GM19438 (cell line): ENCODE results near the gene INPP1.
"Not testable (repeated sequence)": the region's sequence is repeated elsewhere in the genome, so short reads cannot be mapped to it uniquely, and the experiment has no call there.

Experiments used
- ATAC-seq: cut with Tn5 transposase; IDR thresholded peaks from one replicate; pipeline ENCODE4 v1.9.1; 2021; ENCODE audit warnings: low read depth; ENCODE audit not compliant: unreplicated experiment

The INPP1 gene

DNA sequence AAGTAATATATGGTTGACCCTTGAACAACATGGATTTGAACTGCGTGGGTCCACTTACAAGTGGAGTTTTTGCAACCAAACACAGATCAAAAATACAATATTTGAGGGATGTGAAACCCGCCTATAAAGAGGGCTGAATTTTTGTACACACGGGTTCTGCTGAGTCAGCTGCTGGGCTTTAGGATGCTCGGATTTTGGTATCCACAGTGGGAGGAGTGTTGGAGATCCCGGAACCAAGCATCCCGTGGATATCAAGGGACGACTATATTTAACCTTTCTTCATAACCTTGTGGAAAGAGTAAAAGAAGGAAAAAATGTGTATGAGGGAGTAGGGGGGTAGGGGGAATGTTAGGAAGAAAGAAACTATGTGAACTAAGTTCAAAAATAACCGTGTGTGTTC lies 10.0 kb upstream of the INPP1 start:
- ATAC-seq, result no peak

DNA sequence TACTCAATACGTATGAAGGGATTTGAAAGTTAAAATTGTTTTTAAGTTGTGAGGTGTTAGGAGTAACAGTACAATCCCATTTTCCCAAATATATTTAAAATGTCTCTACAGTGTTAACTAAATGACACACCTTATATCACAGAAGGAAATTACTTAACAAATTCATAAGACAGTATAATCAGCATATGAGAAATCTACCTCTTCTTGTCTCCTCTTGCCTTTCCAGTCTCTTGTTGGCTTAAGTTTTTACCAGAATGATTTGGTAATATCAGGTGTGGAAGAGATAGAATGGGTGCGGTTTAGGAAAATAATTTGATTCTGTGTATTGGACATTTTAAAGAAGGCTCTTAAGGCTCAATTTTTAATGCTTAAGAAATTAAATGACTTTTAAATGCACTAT lies 9.5 kb upstream of the INPP1 start:
- ATAC-seq, result no peak

GRCh38 chr2:190334479-190335224 lies 8.7 kb upstream of the INPP1 start:
- ATAC-seq, result no peak

DNA sequence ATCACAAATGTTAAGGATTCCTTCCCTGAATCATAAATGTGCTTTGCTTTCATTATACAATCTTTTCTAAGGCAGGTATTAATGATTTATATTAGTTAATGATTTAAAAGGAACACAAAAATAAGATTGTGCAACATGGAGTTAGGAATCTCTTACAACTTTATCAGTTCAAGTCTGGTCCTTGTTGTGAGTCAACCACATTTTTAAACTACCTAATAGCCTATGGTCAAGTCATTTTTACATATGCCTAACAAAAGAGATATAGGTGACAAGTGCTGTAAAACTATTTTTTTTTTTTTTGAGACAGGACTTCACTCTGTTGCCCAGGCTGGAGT lies 8.2 kb upstream of the INPP1 start:
- no peak for ATAC-seq

DNA sequence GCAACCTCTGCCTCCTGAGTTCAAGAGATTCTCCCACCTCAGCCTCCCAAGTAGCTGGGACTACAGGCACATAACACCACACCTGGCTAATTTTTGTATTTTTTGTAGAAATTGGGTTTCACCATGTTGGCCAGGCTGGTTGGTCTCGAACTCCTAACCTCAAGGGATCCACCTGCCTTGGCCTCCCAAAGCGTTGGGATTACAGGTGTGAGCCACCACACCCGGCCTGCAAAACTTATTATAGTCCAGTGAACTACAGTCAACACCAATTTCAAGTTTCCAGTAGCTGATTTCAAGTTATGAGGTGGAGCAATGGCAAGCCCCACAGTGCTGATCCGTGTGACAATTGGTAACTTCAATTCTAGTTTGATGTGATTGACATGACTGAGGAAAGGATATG lies 7.8 kb upstream of the INPP1 start:
- ATAC-seq, result not testable (repeated sequence)

DNA sequence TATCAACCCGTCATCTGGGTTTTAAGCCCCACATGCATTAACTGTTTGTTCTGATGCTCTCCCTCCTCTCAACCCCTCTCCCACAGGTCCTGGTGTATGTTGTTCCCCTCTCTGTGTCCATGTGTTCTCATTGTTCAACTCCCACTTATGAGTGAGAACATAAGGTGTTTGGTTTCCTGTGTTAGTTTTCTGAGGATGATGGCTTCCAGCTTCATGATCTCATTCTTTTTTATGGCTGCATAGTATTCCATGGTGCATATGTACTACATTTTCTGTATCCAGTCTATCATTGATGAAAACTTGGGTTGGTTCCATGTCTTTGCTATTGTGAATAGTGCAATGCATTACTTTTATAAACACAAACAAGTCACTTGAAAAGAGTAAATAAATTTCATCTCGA lies 7.0 kb upstream of the INPP1 start:
- no peak for ATAC-seq

GRCh38 chr2:190338453-190338852 lies 4.9 kb upstream of the INPP1 start:
- ATAC-seq, result no peak

GRCh38 chr2:190339394-190339793 lies 4.0 kb upstream of the INPP1 start:
- ATAC-seq, result no peak

- no peak for ATAC-seq
Observed at GRCh38 chr2:190340369-190340768, 3.0 kb upstream of the INPP1 start.

- no peak for ATAC-seq
Observed at GRCh38 chr2:190342611-190343010, 778 bp upstream of the INPP1 start.

- ATAC-seq, result peak; percentile 36
Observed at GRCh38 chr2:190343089-190343535, 277 bp upstream of the INPP1 start.

- peak; percentile 69 for ATAC-seq
Observed at GRCh38 chr2:190344276-190344827, 963 bp downstream of the INPP1 start.

- no peak for ATAC-seq
Observed at GRCh38 chr2:190350371-190350770, 7.0 kb downstream of the INPP1 start.

DNA sequence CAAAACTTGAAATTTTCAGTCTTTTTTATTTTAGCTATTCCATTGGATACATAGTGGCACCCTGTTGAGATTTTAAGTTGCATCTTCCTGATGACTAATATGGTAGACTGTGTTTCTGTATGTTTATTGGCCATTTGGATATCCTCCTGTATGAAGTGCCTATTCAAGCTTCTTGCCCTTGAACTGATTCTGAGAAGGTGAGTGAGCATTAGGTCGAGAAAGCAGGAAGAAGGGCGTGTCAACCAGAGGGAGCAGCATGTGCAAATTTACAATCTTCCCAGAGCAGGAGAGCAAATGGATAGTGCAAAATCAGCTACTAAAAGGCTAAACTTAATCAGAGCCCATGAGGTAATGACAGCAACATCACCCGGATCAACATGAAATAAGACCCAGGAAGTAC lies 8.6 kb downstream of the INPP1 start:
- ATAC-seq, result no peak

GRCh38 chr2:190352668-190353536 lies 9.5 kb downstream of the INPP1 start:
- ATAC-seq, result no peak

GRCh38 chr2:190353537-190353899 lies 10.1 kb downstream of the INPP1 start:
- ATAC-seq, result no peak

DNA sequence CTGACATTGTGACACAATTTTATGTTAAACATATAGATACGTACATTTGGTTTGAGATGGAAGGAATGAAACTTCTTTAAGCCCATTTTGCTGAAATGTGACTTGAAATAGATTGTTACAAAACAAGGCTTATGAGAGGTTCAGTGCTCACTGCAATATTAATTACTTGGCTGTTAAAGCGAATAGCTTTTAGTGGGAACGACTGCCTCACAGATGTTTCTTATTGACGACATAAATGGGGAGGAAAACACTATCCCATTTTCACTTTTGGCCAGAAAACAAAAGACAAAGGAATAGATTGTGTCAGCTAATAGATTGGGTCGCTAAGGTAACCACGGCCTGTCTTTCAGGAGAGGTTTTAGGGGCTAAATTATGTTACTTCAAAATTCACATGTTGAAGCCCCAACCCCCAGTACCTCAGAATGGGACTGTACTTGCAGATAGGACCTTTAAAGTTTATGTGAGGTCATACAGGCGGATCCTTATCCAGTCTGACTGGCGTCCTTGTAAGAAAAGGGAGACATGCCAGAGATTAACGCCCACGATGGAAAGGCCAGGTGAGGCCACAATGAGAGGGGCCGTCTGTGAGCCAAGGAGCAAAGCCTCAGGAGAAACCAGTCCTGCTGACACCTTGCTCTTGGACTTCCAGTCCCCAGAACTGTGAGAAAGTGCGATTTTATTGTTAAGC lies 10.8 kb downstream of the INPP1 start:
- ATAC-seq, result no peak

DNA sequence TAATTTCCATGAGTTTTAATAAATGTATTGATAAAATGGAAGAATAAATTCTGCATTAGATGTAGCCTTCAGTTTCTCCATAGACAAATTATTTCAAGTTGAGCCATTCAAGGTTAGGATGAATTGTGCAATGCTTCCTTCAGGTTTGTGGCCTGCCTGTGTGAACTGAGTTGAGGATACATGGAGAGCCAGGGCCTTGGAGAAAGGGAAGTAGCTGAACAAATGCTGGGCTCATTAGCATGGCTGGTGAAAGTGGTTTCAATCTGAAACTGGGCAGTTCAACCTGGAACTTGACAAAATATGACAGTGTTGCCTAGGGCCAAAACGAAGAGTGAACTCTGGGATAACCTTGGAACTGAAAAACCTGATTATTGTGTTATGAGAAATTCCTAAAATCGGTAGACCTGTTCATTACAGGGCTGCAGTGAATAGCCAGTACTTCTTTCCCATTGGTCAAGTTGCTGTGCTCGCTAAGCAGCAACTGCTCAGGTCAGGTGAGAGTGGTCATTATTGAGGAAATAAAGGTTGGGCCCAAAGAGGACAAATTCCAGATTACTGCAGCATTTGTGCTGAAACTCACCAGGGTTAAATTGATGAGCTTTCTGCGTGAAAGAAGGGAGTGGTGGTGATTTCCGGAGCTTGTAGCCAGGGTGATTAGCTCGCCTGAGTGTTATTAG lies 12.7 kb downstream of the INPP1 start:
- no peak for ATAC-seq

DNA sequence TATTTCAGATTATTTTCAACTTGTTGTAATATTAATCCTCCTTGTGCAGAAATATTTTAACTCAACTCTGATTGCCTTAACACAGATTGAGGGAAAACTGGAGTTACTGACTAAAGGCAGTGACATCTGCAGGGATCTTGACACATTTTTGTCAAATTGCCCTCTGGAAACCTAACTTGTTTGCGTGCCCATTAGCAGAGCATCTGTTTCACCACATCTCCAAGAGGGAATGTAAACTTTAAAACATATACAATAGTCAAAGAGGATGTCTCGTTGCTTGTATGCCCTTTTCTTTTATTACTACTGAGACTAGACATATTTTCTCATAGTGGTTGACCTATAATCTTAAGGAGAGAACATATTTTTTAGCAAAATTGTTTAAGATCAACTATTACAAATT lies 14.2 kb downstream of the INPP1 start:
- no peak for ATAC-seq

GRCh38 chr2:190358655-190359448 lies 15.5 kb downstream of the INPP1 start:
- not testable (repeated sequence) for ATAC-seq
